Loucy (cell line): ENCODE data around the gene DCAF11.

Experiments
- EZH2phosphoT487 ChIP-seq: fragments of 200-600 bp; IDR thresholded peaks from 2 replicates; pipeline ENCODE4 v1.6.1; 2018; ENCODE audit warnings: antibody characterized with exemption, mild to moderate bottlenecking, moderate library complexity, borderline replicate concordance
- TF ChIP-seq, protein P1 (sequence below): fragments of 200-600 bp; sonication (generic); conservative IDR thresholded peaks from 2 replicates; pipeline ENCODE4 v1.5.1; 2014; ENCODE audit warnings: mild to moderate bottlenecking, antibody characterized with exemption, low read length

- TF ChIP-seq, protein P1, sequence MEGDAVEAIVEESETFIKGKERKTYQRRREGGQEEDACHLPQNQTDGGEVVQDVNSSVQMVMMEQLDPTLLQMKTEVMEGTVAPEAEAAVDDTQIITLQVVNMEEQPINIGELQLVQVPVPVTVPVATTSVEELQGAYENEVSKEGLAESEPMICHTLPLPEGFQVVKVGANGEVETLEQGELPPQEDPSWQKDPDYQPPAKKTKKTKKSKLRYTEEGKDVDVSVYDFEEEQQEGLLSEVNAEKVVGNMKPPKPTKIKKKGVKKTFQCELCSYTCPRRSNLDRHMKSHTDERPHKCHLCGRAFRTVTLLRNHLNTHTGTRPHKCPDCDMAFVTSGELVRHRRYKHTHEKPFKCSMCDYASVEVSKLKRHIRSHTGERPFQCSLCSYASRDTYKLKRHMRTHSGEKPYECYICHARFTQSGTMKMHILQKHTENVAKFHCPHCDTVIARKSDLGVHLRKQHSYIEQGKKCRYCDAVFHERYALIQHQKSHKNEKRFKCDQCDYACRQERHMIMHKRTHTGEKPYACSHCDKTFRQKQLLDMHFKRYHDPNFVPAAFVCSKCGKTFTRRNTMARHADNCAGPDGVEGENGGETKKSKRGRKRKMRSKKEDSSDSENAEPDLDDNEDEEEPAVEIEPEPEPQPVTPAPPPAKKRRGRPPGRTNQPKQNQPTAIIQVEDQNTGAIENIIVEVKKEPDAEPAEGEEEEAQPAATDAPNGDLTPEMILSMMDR, result no peak
- TF ChIP-seq EZH2phosphoT487, result no peak
These were observed 22.3 kb downstream of the DCAF11 start for GRCh38 chr14:24136684-24137528.
